Fibroblast of lung (primary cell): ENCODE results near the gene MICAL2. TPM values are rescaled to one million over a fixed set of nuclear protein-coding genes. Genes with fewer than 3 reads are reported as not detected.

ENCODE experiments used
- DNase-seq, 2 donors: peaks; one replicate each; pipeline versions ENCODE4 v3.0.0 to v3.0.0-alpha.2; 2010; ENCODE audit warnings: low read depth in 2 of 2
- H2AFZ ChIP-seq: 2 replicates; pipeline ENCODE4 v1.5.1; 2012; ENCODE audit warnings: low read length, control low read depth, inconsistent platforms
- H3K27ac ChIP-seq: 2 replicates; pipeline ENCODE4 v1.5.1; 2011; ENCODE audit warnings: low read length, control low read depth; ENCODE audit not compliant: insufficient read depth
- H3K27me3 ChIP-seq: 2 replicates; pipeline ENCODE4 v1.5.1; 2011; ENCODE audit warnings: mild to moderate bottlenecking, low read length; ENCODE audit not compliant: control insufficient read depth, insufficient read depth
- H3K36me3 ChIP-seq: 2 replicates; pipeline ENCODE4 v1.5.1; 2011; ENCODE audit warnings: low read length; ENCODE audit not compliant: control insufficient read depth, insufficient read depth
- H3K4me1 ChIP-seq: 2 replicates; pipeline ENCODE4 v1.5.1; 2011; ENCODE audit warnings: low read length; ENCODE audit not compliant: control insufficient read depth, insufficient read depth; ENCODE audit errors: extremely low read depth
- H3K4me2 ChIP-seq: 2 replicates; pipeline ENCODE4 v1.5.1; 2011; ENCODE audit warnings: low read length, control low read depth; ENCODE audit not compliant: insufficient read depth; ENCODE audit errors: extremely low read depth
- H3K4me3 ChIP-seq, 4 experiments: fragments of 200-600 bp in 1 of 4; sonication (generic) in 1 of 4; replicated peaks in 1 of 4; 2 replicates each; pipeline ENCODE4 v1.5.1; 2011 to 2016; ENCODE audit warnings: low read length in 4 of 4, low read depth in 3 of 4, mild to moderate bottlenecking in 3 of 4, control low read depth in 2 of 4, inconsistent platforms in 1 of 4, mixed read lengths in 1 of 4; ENCODE audit not compliant: insufficient read depth in 1 of 4; ENCODE audit errors: control extremely low read depth in 1 of 4
- H3K79me2 ChIP-seq: 2 replicates; pipeline ENCODE4 v1.5.1; 2012; ENCODE audit warnings: mild to moderate bottlenecking, low read length, inconsistent platforms; ENCODE audit not compliant: control insufficient read depth, insufficient read depth
- H3K9ac ChIP-seq: 2 replicates; pipeline ENCODE4 v1.5.1; 2011; ENCODE audit warnings: mild to moderate bottlenecking, low read length, control low read depth; ENCODE audit not compliant: insufficient read depth
- H3K9me3 ChIP-seq: 2 replicates; pipeline ENCODE4 v1.5.1; 2012; ENCODE audit warnings: low read depth, low read length; ENCODE audit not compliant: control insufficient read depth, insufficient read depth
- H4K20me1 ChIP-seq: 2 replicates; pipeline ENCODE4 v1.5.1; 2011; ENCODE audit warnings: low read length; ENCODE audit not compliant: control insufficient read depth, insufficient read depth; ENCODE audit errors: extremely low read depth
- CTCF ChIP-seq, 2 donors: IDR thresholded peaks in 1 of 2; conservative IDR thresholded peaks in 1 of 2; 1 replicate in 1 of 2; 2 replicates in 1 of 2; pipeline ENCODE4 v1.5.1; 2011 to 2012; ENCODE audit warnings: low read length in 2 of 2, control low read depth in 1 of 2, inconsistent platforms in 1 of 2, low read depth in 1 of 2, mild to moderate bottlenecking in 1 of 2
- EZH2 ChIP-seq: IDR thresholded peaks from 2 replicates; pipeline ENCODE4 v1.5.1; 2012; ENCODE audit warnings: low read length, control low read depth, mild to moderate bottlenecking; ENCODE audit errors: missing control alignments
- polyA plus RNA-seq, 2 donors: library from polyadenylated mRNA; depleted of rRNA in 1 of 2; stranded (reverse) in 1 of 2; unstranded in 1 of 2; fragments of >200 nt; gene quantifications; 2 replicates each; pipeline ENCODE4 v1.2.1, GENCODE V29; 2011 to 2012; ENCODE audit warnings: missing spikeins in 1 of 2
- total RNA-seq: library from RNA; depleted of rRNA; stranded (reverse); fragments of >200 nt; gene quantifications from 2 replicates; pipeline ENCODE4 v1.2.1, GENCODE V29; 2014

The MICAL2 gene
- total and polyA plus RNA-seq, 2 donors (not counting 1 experiment from before 2014, with no cell fraction given): 78.5 to 275 TPM

DNA sequence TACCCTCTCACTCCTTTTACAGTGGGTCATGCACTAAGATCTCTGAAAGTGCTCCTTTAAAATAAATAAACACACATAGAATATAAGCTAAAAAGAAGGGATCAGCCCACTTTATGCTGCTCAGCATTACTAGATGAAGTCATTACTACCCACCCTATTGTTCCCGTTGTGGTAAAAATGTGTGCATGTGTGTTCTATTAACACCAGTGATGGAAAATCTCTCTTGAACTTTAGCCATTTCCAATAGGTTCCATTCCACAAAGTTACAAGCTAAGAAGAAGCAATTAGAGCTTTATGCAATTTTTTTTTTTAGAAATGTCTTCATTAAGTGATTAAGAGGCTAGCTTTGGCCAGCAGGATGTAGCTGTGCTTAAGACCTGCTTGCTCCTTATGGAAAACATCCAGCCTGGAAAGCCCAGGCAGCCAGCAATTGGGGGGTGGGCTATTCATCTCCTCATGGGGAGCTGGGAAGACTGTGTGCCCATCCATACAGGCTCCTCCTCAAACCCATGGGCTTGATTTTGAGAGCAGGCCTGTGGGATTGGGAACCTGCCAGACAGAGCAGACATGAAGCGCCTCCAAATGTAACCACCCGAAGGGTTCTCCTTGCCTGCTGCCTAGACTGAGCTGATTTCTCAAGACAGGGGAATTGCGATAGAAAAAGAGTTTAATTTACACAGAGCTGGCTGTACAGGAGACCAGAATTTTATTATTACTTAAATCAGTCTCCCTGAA is 174.1 kb downstream of the MICAL2 start:
- Histone ChIP-seq H3K36me3 (no peaks in the 10 kb centered on the region), H3K9ac (peak overlapping the region; percentile 10), H3K79me2 (no peaks in the 10 kb centered on the region), H3K4me1 (peaks cover 53% of the 10 kb centered on the region), H3K4me2 (peak overlapping the region; percentile 73), H4K20me1 (no peaks in the 10 kb centered on the region), H3K4me3 (peak overlapping the region in 1 of 4 experiments; percentile 34), H3K9me3 (no peaks in the 10 kb centered on the region), H3K27ac (peak overlapping the region; percentile 92), H2AFZ (no peak overlapping the region), H3K27me3 (no peaks in the 10 kb centered on the region)
- peak; percentile 73 to 89 for DNase-seq
- TF ChIP-seq EZH2 (no peak), CTCF (conservative IDR thresholded peaks at IDR 0.05 in 1 of 2, IDR thresholded peaks at IDR 0.05 in 1 of 2; ENCODE audit: low read depth in 1 of 2, low read length in 2 of 2) (no peak)

DNA sequence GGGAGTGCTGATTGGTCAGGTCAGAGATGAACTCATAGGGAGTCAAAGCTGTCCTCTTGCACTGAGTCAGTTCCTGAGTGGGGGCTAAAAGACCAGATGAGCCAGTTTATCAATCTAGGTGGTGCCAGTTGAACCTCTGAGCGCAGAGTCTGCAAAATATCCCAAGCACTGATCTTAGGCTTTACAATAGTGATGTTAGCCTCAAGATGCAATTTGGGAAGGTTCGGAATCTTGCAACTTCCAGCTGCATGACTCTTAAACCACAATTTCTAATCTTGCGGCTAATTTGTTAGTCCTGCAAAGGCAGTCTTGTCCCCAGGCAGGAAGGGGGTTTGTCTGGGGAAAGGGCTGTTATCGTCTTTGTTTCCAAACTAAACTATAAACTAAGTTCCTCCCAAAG is 174.7 kb downstream of the MICAL2 start:
- Histone ChIP-seq H3K4me2 (peak overlapping the region; percentile 73), H3K9ac (no peak overlapping the region), H4K20me1 (no peaks in the 10 kb centered on the region), H3K79me2 (no peaks in the 10 kb centered on the region), H3K4me3 (peak overlapping the region in 1 of 4 experiments; percentile 34), H2AFZ (no peak overlapping the region), H3K9me3 (no peaks in the 10 kb centered on the region), H3K4me1 (peaks cover 53% of the 10 kb centered on the region), H3K27ac (peak overlapping the region; percentile 92), H3K27me3 (no peaks in the 10 kb centered on the region), H3K36me3 (no peaks in the 10 kb centered on the region)
- TF ChIP-seq EZH2: no peak
- TF ChIP-seq CTCF (conservative IDR thresholded peaks at IDR 0.05 in 1 of 2, IDR thresholded peaks at IDR 0.05 in 1 of 2; ENCODE audit: low read depth in 1 of 2, low read length in 2 of 2): no peak
- peak; percentile 95 to 99 for DNase-seq

- H3K4me2 ChIP-seq: peak overlapping the region; percentile 36
- no peaks in the 10 kb centered on the region for H3K36me3 ChIP-seq
- H2AFZ ChIP-seq: no peak overlapping the region
- peak in 1 of 2 donors; percentile 72 for DNase-seq
- H3K9me3 ChIP-seq: no peaks in the 10 kb centered on the region
- no peak overlapping the region for H3K4me3 ChIP-seq
- H3K4me1 ChIP-seq: peaks cover 53% of the 10 kb centered on the region
- H3K79me2 ChIP-seq: no peaks in the 10 kb centered on the region
- H3K27ac ChIP-seq: peak overlapping the region; percentile 92
- no peaks in the 10 kb centered on the region for H4K20me1 ChIP-seq
- H3K9ac ChIP-seq: no peak overlapping the region
- no peaks in the 10 kb centered on the region for H3K27me3 ChIP-seq
- TF ChIP-seq CTCF (conservative IDR thresholded peaks at IDR 0.05 in 1 of 2, IDR thresholded peaks at IDR 0.05 in 1 of 2; ENCODE audit: low read depth in 1 of 2, low read length in 2 of 2) (no peak), EZH2 (no peak)
Measured at GRCh38 chr11:12285811-12286222, 175.4 kb downstream of the MICAL2 start.
